Loucy (cell line): Measurements from ENCODE around the gene CTRB2.

Experiments used
- H2AFZ ChIP-seq: fragments of 200-600 bp; sonication (generic); 2 replicates; pipeline ENCODE4 v1.6.0; 2016; ENCODE audit warnings: antibody characterized with exemption, mild to moderate bottlenecking, low read length, moderate library complexity
- H3F3A ChIP-seq: fragments of 200-600 bp; 2 replicates; pipeline ENCODE4 v1.6.0; 2016; ENCODE audit warnings: antibody characterized with exemption, low read depth, mild to moderate bottlenecking
- H3K27me3 ChIP-seq: fragments of 200-600 bp; sonication (generic); 2 replicates; pipeline ENCODE4 v1.6.1; 2014; ENCODE audit warnings: low read length, mild to moderate bottlenecking; ENCODE audit not compliant: insufficient read depth, poor library complexity, severe bottlenecking
- H3K36me3 ChIP-seq: fragments of 200-600 bp; sonication (generic); 2 replicates; pipeline ENCODE4 v1.6.1; 2016; ENCODE audit warnings: low read length; ENCODE audit not compliant: insufficient read depth
- H3K4me1 ChIP-seq: fragments of 200-600 bp; sonication (generic); 2 replicates; pipeline ENCODE4 v1.5.1; 2014; ENCODE audit warnings: low read length, mild to moderate bottlenecking; ENCODE audit not compliant: insufficient read depth, poor library complexity, severe bottlenecking
- H3K4me2 ChIP-seq: fragments of 200-600 bp; sonication (generic); 2 replicates; pipeline ENCODE4 v1.6.0; 2014; ENCODE audit warnings: antibody characterized with exemption, low read length, low read depth, mild to moderate bottlenecking; ENCODE audit not compliant: poor library complexity, severe bottlenecking
- H3K4me3 ChIP-seq: fragments of 200-600 bp; sonication (generic); 2 replicates; pipeline ENCODE4 v1.5.1; 2014; ENCODE audit warnings: low read length, mild to moderate bottlenecking, mixed read lengths; ENCODE audit not compliant: poor library complexity, severe bottlenecking
- H3K79me2 ChIP-seq: fragments of 200-600 bp; sonication (generic); 2 replicates; pipeline ENCODE4 v1.6.1; 2014; ENCODE audit warnings: low read length; ENCODE audit not compliant: insufficient read depth
- H3K9ac ChIP-seq: fragments of 200-600 bp; sonication (generic); 2 replicates; pipeline ENCODE4 v1.6.0; 2014; ENCODE audit warnings: mild to moderate bottlenecking, low read depth, low read length, moderate library complexity; ENCODE audit not compliant: poor library complexity, severe bottlenecking
- H3K9me2 ChIP-seq: fragments of 200-600 bp; sonication (generic); replicated peaks from 2 replicates; pipeline ENCODE4 v1.6.1; 2016; ENCODE audit warnings: low read depth, low read length, mixed read lengths
- H3K9me3 ChIP-seq: fragments of 200-600 bp; sonication (generic); 2 replicates; pipeline ENCODE4 v1.6.1; 2014; ENCODE audit warnings: mild to moderate bottlenecking, antibody characterized with exemption, low read length, low read depth; ENCODE audit not compliant: insufficient read depth
- H4K20me1 ChIP-seq: fragments of 200-600 bp; sonication (generic); 2 replicates; pipeline ENCODE4 v1.6.0; 2014; ENCODE audit warnings: antibody characterized with exemption, low read length, mild to moderate bottlenecking; ENCODE audit not compliant: insufficient read depth, poor library complexity, severe bottlenecking
- EZH2phosphoT487 ChIP-seq: fragments of 200-600 bp; IDR thresholded peaks from 2 replicates; pipeline ENCODE4 v1.6.1; 2018; ENCODE audit warnings: antibody characterized with exemption, mild to moderate bottlenecking, moderate library complexity, borderline replicate concordance
- TF ChIP-seq, protein P1 (sequence below): fragments of 200-600 bp; sonication (generic); conservative IDR thresholded peaks from 2 replicates; pipeline ENCODE4 v1.5.1; 2014; ENCODE audit warnings: mild to moderate bottlenecking, antibody characterized with exemption, low read length

Gene CTRB2

GRCh38 chr16:75228143-75228976 lies 21.4 kb upstream of the CTRB2 start:
- Histone ChIP-seq H3K4me1 (no peaks in the 10 kb centered on the region), H3K79me2 (no peaks in the 10 kb centered on the region), H3K4me2 (no peak overlapping the region), H2AFZ (no peak overlapping the region), H3K36me3 (no peaks in the 10 kb centered on the region), H3K9me2 (no peaks in the 10 kb centered on the region), H3K9ac (no peak overlapping the region), H3K4me3 (no peak overlapping the region), H3F3A (no peaks in the 10 kb centered on the region), H3K27me3 (no peaks in the 10 kb centered on the region), H4K20me1 (no peaks in the 10 kb centered on the region), H3K9me3 (no peaks in the 10 kb centered on the region)
- no peak for TF ChIP-seq EZH2phosphoT487
- TF ChIP-seq, protein P1, sequence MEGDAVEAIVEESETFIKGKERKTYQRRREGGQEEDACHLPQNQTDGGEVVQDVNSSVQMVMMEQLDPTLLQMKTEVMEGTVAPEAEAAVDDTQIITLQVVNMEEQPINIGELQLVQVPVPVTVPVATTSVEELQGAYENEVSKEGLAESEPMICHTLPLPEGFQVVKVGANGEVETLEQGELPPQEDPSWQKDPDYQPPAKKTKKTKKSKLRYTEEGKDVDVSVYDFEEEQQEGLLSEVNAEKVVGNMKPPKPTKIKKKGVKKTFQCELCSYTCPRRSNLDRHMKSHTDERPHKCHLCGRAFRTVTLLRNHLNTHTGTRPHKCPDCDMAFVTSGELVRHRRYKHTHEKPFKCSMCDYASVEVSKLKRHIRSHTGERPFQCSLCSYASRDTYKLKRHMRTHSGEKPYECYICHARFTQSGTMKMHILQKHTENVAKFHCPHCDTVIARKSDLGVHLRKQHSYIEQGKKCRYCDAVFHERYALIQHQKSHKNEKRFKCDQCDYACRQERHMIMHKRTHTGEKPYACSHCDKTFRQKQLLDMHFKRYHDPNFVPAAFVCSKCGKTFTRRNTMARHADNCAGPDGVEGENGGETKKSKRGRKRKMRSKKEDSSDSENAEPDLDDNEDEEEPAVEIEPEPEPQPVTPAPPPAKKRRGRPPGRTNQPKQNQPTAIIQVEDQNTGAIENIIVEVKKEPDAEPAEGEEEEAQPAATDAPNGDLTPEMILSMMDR = no peak

- TF ChIP-seq, protein P1 = no peak
- no peak for TF ChIP-seq EZH2phosphoT487
- H3K36me3 ChIP-seq = no peaks in the 10 kb centered on the region
- no peaks in the 10 kb centered on the region for H3K4me1 ChIP-seq
- H2AFZ ChIP-seq = no peak overlapping the region
- no peak overlapping the region for H3K9ac ChIP-seq
- no peaks in the 10 kb centered on the region for H3K9me3 ChIP-seq
- H3K79me2 ChIP-seq = no peaks in the 10 kb centered on the region
- no peaks in the 10 kb centered on the region for H3F3A ChIP-seq
- H4K20me1 ChIP-seq = no peaks in the 10 kb centered on the region
- no peaks in the 10 kb centered on the region for H3K9me2 ChIP-seq
- no peaks in the 10 kb centered on the region for H3K27me3 ChIP-seq
- H3K4me2 ChIP-seq = no peak overlapping the region
- no peak overlapping the region for H3K4me3 ChIP-seq
Measured at GRCh38 chr16:75227361-75228142, 20.6 kb upstream of the CTRB2 start.

GRCh38 chr16:75226550-75227360 lies 19.8 kb upstream of the CTRB2 start:
- no peaks in the 10 kb centered on the region for H3K4me1 ChIP-seq
- H3K9ac ChIP-seq = no peak overlapping the region
- no peaks in the 10 kb centered on the region for H3F3A ChIP-seq
- no peaks in the 10 kb centered on the region for H3K9me2 ChIP-seq
- H3K79me2 ChIP-seq = no peaks in the 10 kb centered on the region
- no peak overlapping the region for H3K4me3 ChIP-seq
- H3K9me3 ChIP-seq = no peaks in the 10 kb centered on the region
- H3K4me2 ChIP-seq = no peak overlapping the region
- no peaks in the 10 kb centered on the region for H3K36me3 ChIP-seq
- no peak for TF ChIP-seq EZH2phosphoT487
- TF ChIP-seq, protein P1 = no peak
- no peaks in the 10 kb centered on the region for H4K20me1 ChIP-seq
- no peaks in the 10 kb centered on the region for H3K27me3 ChIP-seq
- H2AFZ ChIP-seq = no peak overlapping the region
